Suprapubic skin (tissue), 4 donors: ENCODE measurements around the gene HK3. TPM values are rescaled to one million over a fixed set of nuclear protein-coding genes. Genes with fewer than 3 reads are reported as not detected.

Experiments used
- DNase-seq, 2 donors: peaks; one replicate each; pipeline ENCODE4 v3.0.0-alpha.2; 2019; ENCODE audit warnings: low spot score in 2 of 2
- H3K27ac ChIP-seq: fragments of 200-600 bp; sonication (generic); one replicate; pipeline ENCODE4 v1.5.1; 2019
- H3K27me3 ChIP-seq: fragments of 200-600 bp; sonication (generic); one replicate; pipeline ENCODE4 v1.5.1; 2019
- H3K36me3 ChIP-seq: fragments of 200-600 bp; sonication (generic); one replicate; pipeline ENCODE4 v1.5.1; 2019
- H3K4me1 ChIP-seq: fragments of 200-600 bp; sonication (generic); one replicate; pipeline ENCODE4 v1.5.1; 2019
- H3K4me3 ChIP-seq: fragments of 200-600 bp; sonication (generic); one replicate; pipeline ENCODE4 v1.5.1; 2019; ENCODE audit warnings: mild to moderate bottlenecking
- H3K9me3 ChIP-seq: fragments of 200-600 bp; sonication (generic); one replicate; pipeline ENCODE4 v1.5.1; 2019
- CTCF ChIP-seq, 2 donors: fragments of 200-600 bp in 1 of 2; fragments of 450-650 bp in 1 of 2; sonication (generic) in 1 of 2; IDR thresholded peaks; one replicate each; pipeline ENCODE4 v1.5.1; 2016 to 2019; ENCODE audit warnings: antibody characterized with exemption in 2 of 2, mild to moderate bottlenecking in 1 of 2, moderate library complexity in 1 of 2
- EP300 ChIP-seq: sonication (generic); formaldehyde crosslinking; IDR thresholded peaks from one replicate; pipeline ENCODE4 v1.6.1; 2017; ENCODE audit warnings: antibody characterized with exemption
- POLR2A ChIP-seq, 2 donors: fragments of 450-650 bp; IDR thresholded peaks; one replicate each; pipeline ENCODE4 v1.6.1; 2017; ENCODE audit warnings: antibody characterized with exemption in 2 of 2, mild to moderate bottlenecking in 2 of 2, moderate library complexity in 2 of 2
- POLR2AphosphoS5 ChIP-seq, 3 donors: sonication (generic); formaldehyde crosslinking; IDR thresholded peaks; one replicate each; pipeline ENCODE4 v1.6.1; 2017; ENCODE audit warnings: antibody characterized with exemption in 3 of 3
- WGBS: methylation state at CpG from one replicate; pipeline ENCODE4 v1.1.5; 2018; 5-methylcytosine and 5-hydroxymethylcytosine counted together
- total RNA-seq, 4 donors: library from RNA; depleted of rRNA; stranded (reverse); fragments of >200 nt; gene quantifications; one replicate each; pipeline ENCODE4 v1.1.0, GENCODE V29; 2016

The HK3 gene
- total RNA-seq, 4 donors from 2014 or later: 0.16 to 1.0 (median 0.83) TPM

- no peaks in the 10 kb centered on the region for H3K9me3 ChIP-seq
- WGBS: 40% methylated on average over 1 of the region's 11 CpGs
- no peak overlapping the region for H3K4me3 ChIP-seq
- no peak overlapping the region for H3K27ac ChIP-seq
- TF ChIP-seq EP300 (no peak), CTCF (IDR thresholded peaks at IDR 0.05) (no peak)
- H3K27me3 ChIP-seq: peaks cover 67% of the 10 kb centered on the region
- H3K36me3 ChIP-seq: no peaks in the 10 kb centered on the region
- H3K4me1 ChIP-seq: no peaks in the 10 kb centered on the region
- no peak for DNase-seq
These were observed 41.3 kb downstream of the HK3 start for GRCh38 chr5:176857894-176858273.

GRCh38 chr5:176857216-176857893, 41.8 kb downstream of the HK3 start:
- DNase-seq: no peak
- peaks cover 63% of the 10 kb centered on the region for H3K27me3 ChIP-seq
- no peak overlapping the region for H3K4me3 ChIP-seq
- H3K27ac ChIP-seq: no peak overlapping the region
- H3K4me1 ChIP-seq: no peaks in the 10 kb centered on the region
- 61% methylated on average over 16 of the region's 19 CpGs for WGBS
- TF ChIP-seq POLR2A (IDR thresholded peaks at IDR 0.05) (no peak), EP300 (no peak), POLR2AphosphoS5 (IDR thresholded peaks at IDR 0.05) (no peak), CTCF (IDR thresholded peaks at IDR 0.05) (no peak)
- no peaks in the 10 kb centered on the region for H3K36me3 ChIP-seq
- no peaks in the 10 kb centered on the region for H3K9me3 ChIP-seq

GRCh38 chr5:176856746-176857145, 42.4 kb downstream of the HK3 start:
- no peaks in the 10 kb centered on the region for H3K4me1 ChIP-seq
- TF ChIP-seq POLR2A (IDR thresholded peaks at IDR 0.05) (no peak), POLR2AphosphoS5 (IDR thresholded peaks at IDR 0.05) (no peak)
- WGBS: 50% methylated on average over 8 of the region's 8 CpGs
- H3K27me3 ChIP-seq: peaks cover 63% of the 10 kb centered on the region
- no peak overlapping the region for H3K4me3 ChIP-seq
- no peak overlapping the region for H3K27ac ChIP-seq
- no peak for DNase-seq
- no peaks in the 10 kb centered on the region for H3K9me3 ChIP-seq
- H3K36me3 ChIP-seq: no peaks in the 10 kb centered on the region

- Histone ChIP-seq H3K4me3 (no peak overlapping the region), H3K27me3 (peaks cover 63% of the 10 kb centered on the region), H3K4me1 (no peaks in the 10 kb centered on the region), H3K27ac (no peak overlapping the region), H3K9me3 (no peaks in the 10 kb centered on the region), H3K36me3 (no peaks in the 10 kb centered on the region)
- no peak for DNase-seq
- 95% methylated on average over 10 of the region's 18 CpGs for WGBS
- TF ChIP-seq EP300 (no peak), POLR2A (IDR thresholded peaks at IDR 0.05) (no peak), POLR2AphosphoS5 (IDR thresholded peaks at IDR 0.05) (no peak), CTCF (IDR thresholded peaks at IDR 0.05) (no peak)
These were observed 43.5 kb downstream of the HK3 start for GRCh38 chr5:176855598-176855997.

- no peak for DNase-seq
- TF ChIP-seq CTCF (IDR thresholded peaks at IDR 0.05): no peak
- TF ChIP-seq POLR2A (IDR thresholded peaks at IDR 0.05): no peak
- TF ChIP-seq EP300: no peak
- TF ChIP-seq POLR2AphosphoS5 (IDR thresholded peaks at IDR 0.05): no peak
- Histone ChIP-seq H3K27me3 (peaks cover 67% of the 10 kb centered on the region), H3K4me3 (no peak overlapping the region), H3K36me3 (no peaks in the 10 kb centered on the region), H3K27ac (no peak overlapping the region), H3K4me1 (no peaks in the 10 kb centered on the region), H3K9me3 (no peaks in the 10 kb centered on the region)
- WGBS: 41% methylated on average over 7 of the region's 8 CpGs
These were observed 45.0 kb downstream of the HK3 start for GRCh38 chr5:176854164-176854563.
